Ishikawa (cell line): ENCODE data around the gene COL21A1.

ENCODE experiments used
- CEBPB ChIP-seq: IDR thresholded peaks from 2 replicates; pipeline ENCODE4 v1.6.1; 2012
- CREB1 ChIP-seq: IDR thresholded peaks from 2 replicates; pipeline ENCODE4 v1.6.1; 2012; ENCODE audit warnings: low read depth
- EGR1 ChIP-seq: IDR thresholded peaks from 2 replicates; pipeline ENCODE4 v1.6.1; 2012
- EP300 ChIP-seq: IDR thresholded peaks from 2 replicates; pipeline ENCODE4 v1.6.1; 2012; ENCODE audit warnings: borderline replicate concordance
- FOXM1 ChIP-seq: IDR thresholded peaks from 2 replicates; pipeline ENCODE4 v1.6.1; 2012; ENCODE audit warnings: low read depth, borderline replicate concordance
- MAX ChIP-seq: IDR thresholded peaks from 2 replicates; pipeline ENCODE4 v1.6.1; 2012
- RAD21 ChIP-seq: IDR thresholded peaks from 2 replicates; pipeline ENCODE4 v1.6.1; 2012; ENCODE audit warnings: low read depth
- REST ChIP-seq: IDR thresholded peaks from 2 replicates; pipeline ENCODE4 v1.6.1; 2012; ENCODE audit warnings: low read depth, mild to moderate bottlenecking
- TAF1 ChIP-seq: IDR thresholded peaks from 2 replicates; pipeline ENCODE4 v1.6.1; 2012; ENCODE audit warnings: low read depth, mild to moderate bottlenecking
- TCF12 ChIP-seq: IDR thresholded peaks from 2 replicates; pipeline ENCODE4 v1.6.1; 2012; ENCODE audit warnings: low read depth
- TEAD4 ChIP-seq: IDR thresholded peaks from 2 replicates; pipeline ENCODE4 v1.6.1; 2012
- USF1 ChIP-seq: IDR thresholded peaks from 2 replicates; pipeline ENCODE4 v1.6.1; 2012
- YY1 ChIP-seq: IDR thresholded peaks from 2 replicates; pipeline ENCODE4 v1.6.1; 2012; ENCODE audit warnings: low read depth

GRCh38 chr6:56172144-56172543, 75.2 kb downstream of the COL21A1 start:
- TF ChIP-seq USF1, result no peak
- no peak for TF ChIP-seq TCF12
- no peak for TF ChIP-seq EP300
- TF ChIP-seq TAF1, result no peak
- no peak for TF ChIP-seq TEAD4
- no peak for TF ChIP-seq REST
- no peak for TF ChIP-seq CEBPB
- TF ChIP-seq RAD21, result no peak
- no peak for TF ChIP-seq MAX
- TF ChIP-seq EGR1, result no peak
- no peak for TF ChIP-seq CREB1
- TF ChIP-seq YY1, result no peak
- no peak for TF ChIP-seq FOXM1
